Natural killer cell (primary cell): Measurements from ENCODE around the gene AIP. TPM values are rescaled to one million over a fixed set of nuclear protein-coding genes. Genes with fewer than 3 reads are reported as not detected.

Source experiments
- ATAC-seq, 3 donors: fragments of 150-1000 bp in 2 of 3; fragments of 200-7000 bp in 1 of 3; cut with Tn5 transposase; 1 replicate in 1 of 3; 2 replicates in 2 of 3; pipeline ENCODE4 v1.10.0; 2021; ENCODE audit warnings: mild to moderate bottlenecking in 2 of 3, moderate library complexity in 2 of 3
- DNase-seq, 2 donors: peaks; one replicate each; pipeline versions ENCODE4 v3.0.0 to v3.0.0-alpha.2; 2013 to 2021; ENCODE audit warnings: mixed read lengths in 1 of 2
- H3K27ac ChIP-seq: one replicate; pipeline ENCODE4 v1.5.1; 2013; ENCODE audit warnings: mild to moderate bottlenecking, low read length
- H3K27me3 ChIP-seq: one replicate; pipeline ENCODE4 v1.6.1; 2013; ENCODE audit warnings: low read length; ENCODE audit not compliant: control insufficient read depth, insufficient read depth
- H3K36me3 ChIP-seq: one replicate; pipeline ENCODE4 v1.6.1; 2013; ENCODE audit warnings: low read length; ENCODE audit not compliant: control insufficient read depth, insufficient read depth
- H3K4me1 ChIP-seq: one replicate; pipeline ENCODE4 v1.6.1; 2013; ENCODE audit warnings: low read length; ENCODE audit not compliant: control insufficient read depth, insufficient read depth
- H3K4me3 ChIP-seq: one replicate; pipeline ENCODE4 v1.5.1; 2013; ENCODE audit warnings: low read length
- H3K9me3 ChIP-seq: one replicate; pipeline ENCODE4 v1.6.1; 2013; ENCODE audit warnings: low read length; ENCODE audit not compliant: control insufficient read depth, insufficient read depth
- H3K27ac Mint-ChIP-seq, 2 donors: one replicate each; pipeline ENCODE4 v1.8.0; 2022; ENCODE audit warnings: mild to moderate bottlenecking in 2 of 2, mixed read lengths in 2 of 2, moderate library complexity in 1 of 2
- H3K27me3 Mint-ChIP-seq, 2 donors: one replicate each; pipeline ENCODE4 v1.8.0; 2022; ENCODE audit warnings: low read depth in 2 of 2, mixed read lengths in 2 of 2
- H3K36me3 Mint-ChIP-seq: one replicate; pipeline ENCODE4 v1.8.0; 2022; ENCODE audit warnings: mixed read lengths
- H3K4me1 Mint-ChIP-seq, 2 donors: one replicate each; pipeline ENCODE4 v1.8.0; 2022; ENCODE audit warnings: mixed read lengths in 2 of 2
- H3K4me3 Mint-ChIP-seq: one replicate; pipeline ENCODE4 v1.8.0; 2022; ENCODE audit warnings: mild to moderate bottlenecking, moderate library complexity, mixed read lengths
- H3K9me3 Mint-ChIP-seq, 2 donors: one replicate each; pipeline ENCODE4 v1.8.0; 2022; ENCODE audit warnings: mixed read lengths in 2 of 2
- CTCF ChIP-seq: fragments of 200-600 bp; IDR thresholded peaks from one replicate; pipeline ENCODE4 v1.8.0; 2022; ENCODE audit warnings: antibody characterized with exemption
- WGBS: methylation state at CpG from one replicate; pipeline ENCODE4 v1.1.7; 2013; ENCODE audit warnings: missing lambda C conversion rate; ENCODE audit not compliant: insufficient coverage; 5-methylcytosine and 5-hydroxymethylcytosine counted together
- intact Hi-C: fragments of 100-400 bp; cut with micrococcal nuclease; formaldehyde crosslinking; loops from one replicate; pipeline ENCODE4 v1.14.2; 2022
- total RNA-seq, 4 donors: library from RNA; stranded (reverse); fragments of 120-200 nt in 1 of 4; gene quantifications; one replicate each; pipeline versions ENCODE4 v1.2.3 to v1.2.4, GENCODE V29; 2013 to 2022

The AIP gene
- total RNA-seq, 3 donors from 2014 or later (not counting 1 experiment from before 2014, with no cell fraction given), result 93.3 to 113 (median 98.1) TPM

GRCh38 chr11:67492801-67493547, 10.1 kb downstream of the AIP start:
- H3K27ac Mint-ChIP-seq, result no peak overlapping the region

GRCh38 chr11:67493548-67494370, 10.9 kb downstream of the AIP start:
- ATAC-seq (no peak), DNase-seq (no peak)
- Histone ChIP-seq H3K4me1 (peaks cover 3% of the 10 kb centered on the region), H3K27ac (no peak overlapping the region), H3K4me3 (no peak overlapping the region), H3K9me3 (no peaks in the 10 kb centered on the region), H3K27me3 (no peaks in the 10 kb centered on the region), H3K36me3 (peaks cover 88% of the 10 kb centered on the region)
- intact Hi-C loops, result no loop called here
- Mint-ChIP-seq H3K4me3 (no peak overlapping the region), H3K36me3 (no peaks in the 10 kb centered on the region), H3K9me3 (no peaks in the 10 kb centered on the region), H3K4me1 (peaks cover 5 to 6% of the 10 kb centered on the region in 2 donors), H3K27me3 (no peaks in the 10 kb centered on the region), H3K27ac (no peak overlapping the region)
- TF ChIP-seq CTCF, result no peak
- WGBS, result 96% methylated on average over 65 of the region's 65 CpGs

More at GRCh38 chr11:67492801-67493547, 10.1 kb downstream of the AIP start:
- intact Hi-C loops, result no loop called here
- peaks cover 87% of the 10 kb centered on the region for H3K36me3 ChIP-seq
- no peak overlapping the region for H3K4me3 ChIP-seq
- H3K27ac ChIP-seq, result no peak overlapping the region
- TF ChIP-seq CTCF, result no peak
- no peaks in the 10 kb centered on the region for H3K9me3 ChIP-seq
- ATAC-seq, result no peak
- peaks cover 7 to 12% of the 10 kb centered on the region in 2 donors for H3K4me1 Mint-ChIP-seq
- no peak for DNase-seq
- WGBS, result 89% methylated on average over 46 of the region's 46 CpGs
- no peaks in the 10 kb centered on the region for H3K36me3 Mint-ChIP-seq
- no peak overlapping the region for H3K4me3 Mint-ChIP-seq
- H3K9me3 Mint-ChIP-seq, result no peaks in the 10 kb centered on the region
- H3K4me1 ChIP-seq, result peaks cover 6% of the 10 kb centered on the region
- no peaks in the 10 kb centered on the region for H3K27me3 Mint-ChIP-seq
- H3K27me3 ChIP-seq, result no peaks in the 10 kb centered on the region

- no peak for TF ChIP-seq CTCF
- peak in 1 of 3 donors; percentile 19 for ATAC-seq
- H3K9me3 Mint-ChIP-seq, result no peaks in the 10 kb centered on the region
- H3K36me3 ChIP-seq, result peaks cover 86% of the 10 kb centered on the region
- no peaks in the 10 kb centered on the region for H3K9me3 ChIP-seq
- no peaks in the 10 kb centered on the region for H3K27me3 Mint-ChIP-seq
- DNase-seq, result no peak
- intact Hi-C loops, result no loop called here
- H3K27ac Mint-ChIP-seq, result no peak overlapping the region
- H3K36me3 Mint-ChIP-seq, result no peaks in the 10 kb centered on the region
- peaks cover 3% of the 10 kb centered on the region in 2 donors for H3K4me1 Mint-ChIP-seq
- H3K27ac ChIP-seq, result no peak overlapping the region
- no peak overlapping the region for H3K4me3 ChIP-seq
- WGBS, result 96% methylated on average over 58 of the region's 59 CpGs
- H3K4me1 ChIP-seq, result no peaks in the 10 kb centered on the region
- H3K4me3 Mint-ChIP-seq, result no peak overlapping the region
- H3K27me3 ChIP-seq, result no peaks in the 10 kb centered on the region
Measured at GRCh38 chr11:67494371-67495233, 11.8 kb downstream of the AIP start.
